Left cardiac atrium (tissue), 2 donors: ENCODE data around the gene SGCB. TPM values are rescaled to one million over a fixed set of nuclear protein-coding genes. Genes with fewer than 3 reads are reported as not detected.

Experiments
- total RNA-seq, 2 donors: library from RNA; stranded (reverse); fragmentation: NEBNext Ultra II Directional; extraction: Animal tissue kit (Norgen Biotek cat#: 25700); gene quantifications; one replicate each; pipeline ENCODE4 v1.2.1, GENCODE V29; 2021
- donor health status: DM: no; HTN: yes; CAD: no; lungs with severe emphysema.
- donor health status: DM: yes; HTN: yes; CAD: no.

SGCB gene
- total RNA-seq, 2 donors from 2014 or later, result 73.0 to 74.5 TPM

Other genes starting within 250 kb of the SGCB start
- 10 to 100 TPM; 49.1 to 50.9 TPM for gene DCUN1D4, start 195.1 kb downstream of the SGCB start, total RNA-seq
- under 1 TPM; 0.27 to 0.29 TPM for gene LRRC66, start 17.9 kb downstream of the SGCB start, total RNA-seq
- 1 to 10 TPM; 2.5 to 3.1 TPM for gene SPATA18, start 13.0 kb upstream of the SGCB start, total RNA-seq